Measurements from ENCODE around the gene CREBRF.

- TF ChIP-seq ARNT (IDR thresholded peaks at IDR 0.05), result no peak
- TF ChIP-seq FOXA1 (IDR thresholded peaks at IDR 0.05), result no peak
- no peak for TF ChIP-seq CTBP1 (IDR thresholded peaks at IDR 0.05; ENCODE audit: borderline replicate concordance)
- no peak for TF ChIP-seq BHLHE40 (IDR thresholded peaks at IDR 0.05; ENCODE audit: borderline replicate concordance)
- no peak for TF ChIP-seq HDGF (IDR thresholded peaks at IDR 0.05; ENCODE audit: borderline replicate concordance)
- no peak for TF ChIP-seq ELF4 (IDR thresholded peaks at IDR 0.05)
- TF ChIP-seq TARDBP (IDR thresholded peaks at IDR 0.05), result no peak
- no peak for TF ChIP-seq SUZ12 (IDR thresholded peaks at IDR 0.05)
- TF ChIP-seq LEF1 (IDR thresholded peaks at IDR 0.05; ENCODE audit: borderline replicate concordance), result no peak
- no peak for TF ChIP-seq FOXK2 (IDR thresholded peaks at IDR 0.05)
Measured at GRCh38 chr5:173018358-173018757, 37.8 kb upstream of the CREBRF start.

All from HEK293T (cell line).